Bronchial epithelial cell (primary cell): Measurements from ENCODE around the gene KCTD5. TPM values are rescaled to one million over a fixed set of nuclear protein-coding genes. Genes with fewer than 3 reads are reported as not detected.

Experiments used
- DNase-seq: peaks from one replicate; pipeline ENCODE4 v3.0.0-alpha.2; 2010; ENCODE audit warnings: low read depth
- FAIRE-seq: peaks from 2 replicates; lab custom pipeline; 2011; peaks lifted over from hg19 to GRCh38; lab: Jason Lieb, UNC
- H3K27me3 ChIP-seq: 2 replicates; pipeline ENCODE4 v1.5.1; 2011; ENCODE audit warnings: low read length; ENCODE audit not compliant: control insufficient read depth, insufficient read depth
- H3K36me3 ChIP-seq: 2 replicates; pipeline ENCODE4 v1.5.1; 2011; ENCODE audit warnings: low read length; ENCODE audit not compliant: control insufficient read depth, insufficient read depth
- H3K4me3 ChIP-seq: 2 replicates; pipeline ENCODE4 v1.5.1; 2011; ENCODE audit warnings: mild to moderate bottlenecking, low read depth, low read length, control low read depth
- total RNA-seq: library from RNA; depleted of rRNA; stranded (reverse); fragments of >200 nt; gene quantifications from 2 replicates; pipeline ENCODE4 v1.2.1, GENCODE V29; 2014
- TF ChIP-seq, protein P1 (sequence below): IDR thresholded peaks from 2 replicates; pipeline ENCODE4 v1.5.1; 2011; ENCODE audit warnings: mild to moderate bottlenecking, moderate library complexity, low read length, control low read depth, inconsistent platforms; ENCODE audit not compliant: insufficient read depth, severe bottlenecking

Gene KCTD5
- total RNA-seq, 1 donor from 2014 or later: 28.4 TPM

- FAIRE-seq (no peak), DNase-seq (no peak)
- TF ChIP-seq, protein P1, sequence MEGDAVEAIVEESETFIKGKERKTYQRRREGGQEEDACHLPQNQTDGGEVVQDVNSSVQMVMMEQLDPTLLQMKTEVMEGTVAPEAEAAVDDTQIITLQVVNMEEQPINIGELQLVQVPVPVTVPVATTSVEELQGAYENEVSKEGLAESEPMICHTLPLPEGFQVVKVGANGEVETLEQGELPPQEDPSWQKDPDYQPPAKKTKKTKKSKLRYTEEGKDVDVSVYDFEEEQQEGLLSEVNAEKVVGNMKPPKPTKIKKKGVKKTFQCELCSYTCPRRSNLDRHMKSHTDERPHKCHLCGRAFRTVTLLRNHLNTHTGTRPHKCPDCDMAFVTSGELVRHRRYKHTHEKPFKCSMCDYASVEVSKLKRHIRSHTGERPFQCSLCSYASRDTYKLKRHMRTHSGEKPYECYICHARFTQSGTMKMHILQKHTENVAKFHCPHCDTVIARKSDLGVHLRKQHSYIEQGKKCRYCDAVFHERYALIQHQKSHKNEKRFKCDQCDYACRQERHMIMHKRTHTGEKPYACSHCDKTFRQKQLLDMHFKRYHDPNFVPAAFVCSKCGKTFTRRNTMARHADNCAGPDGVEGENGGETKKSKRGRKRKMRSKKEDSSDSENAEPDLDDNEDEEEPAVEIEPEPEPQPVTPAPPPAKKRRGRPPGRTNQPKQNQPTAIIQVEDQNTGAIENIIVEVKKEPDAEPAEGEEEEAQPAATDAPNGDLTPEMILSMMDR: no peak
- no peak overlapping the region for H3K4me3 ChIP-seq
- H3K36me3 ChIP-seq: peaks cover 48% of the 10 kb centered on the region
- no peaks in the 10 kb centered on the region for H3K27me3 ChIP-seq
Observed at GRCh38 chr16:2701713-2702437, 19.6 kb downstream of the KCTD5 start.

DNA sequence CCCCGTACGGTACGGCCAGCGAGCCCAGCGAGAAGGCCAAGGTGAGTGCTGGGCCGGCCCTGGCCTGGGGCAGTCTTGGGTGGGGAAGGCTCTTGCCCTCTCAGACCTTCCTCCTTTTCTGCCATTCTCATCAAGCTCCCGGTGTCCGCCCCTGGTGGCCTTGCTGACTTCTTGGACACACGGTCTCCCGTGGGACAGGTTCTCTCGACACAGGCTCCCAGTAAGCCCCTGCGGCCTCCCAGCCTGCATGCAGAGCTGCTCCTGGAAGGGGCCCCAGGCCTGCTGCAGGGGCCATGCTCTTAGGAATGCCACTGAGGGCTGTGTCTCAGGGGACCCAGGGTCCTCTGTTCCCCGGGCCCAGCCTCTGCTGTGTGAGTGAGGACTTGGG, 20.1 kb downstream of the KCTD5 start:
- Histone ChIP-seq H3K27me3 (no peaks in the 10 kb centered on the region), H3K36me3 (peaks cover 50% of the 10 kb centered on the region), H3K4me3 (no peak overlapping the region)
- no peak for DNase-seq
- TF ChIP-seq, protein P1: no peak
- FAIRE-seq: no peak

DNA sequence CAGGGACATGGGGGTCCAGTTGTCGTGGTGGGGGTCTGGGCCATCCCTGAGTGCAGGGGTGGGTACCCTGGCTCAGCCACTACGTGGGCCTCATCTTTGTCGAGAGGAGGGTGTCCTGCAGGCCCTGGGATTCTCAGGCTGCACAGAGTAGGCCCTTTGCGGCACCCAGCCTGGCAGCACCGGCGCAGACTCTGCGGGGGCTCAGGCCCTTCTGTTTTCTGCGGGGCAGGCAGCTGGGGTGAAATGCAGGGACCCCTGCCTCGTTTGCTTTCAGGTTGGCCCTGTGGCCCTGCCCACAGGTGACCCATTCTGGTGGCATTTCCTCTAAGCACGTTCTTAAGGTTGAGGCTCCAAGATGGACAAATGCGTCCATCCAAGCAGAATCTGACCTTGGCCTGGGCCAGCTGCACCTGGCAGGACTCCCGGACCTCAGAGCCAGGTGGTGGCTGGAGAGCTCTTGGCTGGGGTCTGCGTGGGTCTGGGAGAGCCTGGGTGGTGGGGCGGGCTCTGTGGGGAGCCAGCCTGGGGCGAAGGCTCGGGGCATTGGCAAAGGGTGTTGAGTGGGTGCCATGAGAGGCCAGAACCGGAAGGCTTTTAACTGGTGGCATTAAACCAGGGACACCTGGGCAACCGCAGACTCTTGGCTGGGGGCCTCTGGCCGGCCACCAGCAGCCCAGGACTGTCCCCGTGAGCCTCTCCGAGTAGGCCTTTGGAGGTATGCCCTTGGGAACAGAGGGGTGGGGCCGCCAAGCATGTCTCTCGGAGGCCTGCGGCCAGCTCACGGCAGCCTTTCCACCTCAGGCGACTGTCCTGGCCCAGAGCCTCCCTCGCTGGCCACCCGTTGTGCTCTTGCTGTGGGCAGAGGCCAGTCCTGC, 20.8 kb downstream of the KCTD5 start:
- TF ChIP-seq, protein P1: no peak

DNA sequence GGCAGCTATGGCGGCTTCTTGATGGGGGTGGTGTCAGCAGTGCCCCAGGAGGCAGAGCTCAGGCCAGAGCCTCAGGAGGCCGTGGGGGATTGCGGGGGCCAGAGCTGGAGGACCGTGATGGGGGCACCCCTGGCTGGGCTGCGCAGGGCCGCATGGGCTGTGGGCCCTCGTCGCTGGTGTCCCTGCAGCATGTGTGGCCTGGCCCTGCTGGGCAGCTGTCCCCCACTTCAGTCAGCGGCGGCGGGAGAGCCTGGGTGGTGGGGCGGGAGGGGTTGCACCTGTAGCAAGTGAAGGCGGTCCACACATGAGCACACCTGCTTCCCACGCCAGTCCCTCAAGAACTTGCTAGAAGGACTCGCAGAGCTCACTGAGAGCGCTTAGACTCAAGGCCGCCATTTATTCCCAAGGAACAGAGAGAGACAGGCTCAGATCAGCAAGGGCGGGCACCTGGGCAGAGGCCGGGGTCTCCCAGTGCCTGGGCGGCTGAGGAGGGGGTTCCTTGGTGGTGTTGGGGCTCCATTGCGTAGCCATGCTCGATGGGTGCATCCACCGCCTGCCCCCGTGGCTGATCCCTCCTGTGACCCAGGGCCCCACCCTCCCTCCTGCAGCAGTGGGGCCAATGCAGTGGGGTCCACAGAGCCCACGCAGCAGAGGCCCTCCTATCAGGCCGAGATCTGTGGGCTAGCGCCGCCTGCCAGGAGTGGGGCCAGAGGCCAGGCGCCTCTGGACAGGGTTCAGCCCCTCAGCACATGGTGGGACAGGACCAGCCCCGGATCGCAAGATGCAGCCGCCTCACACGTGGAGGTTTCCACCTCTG, 22.1 kb downstream of the KCTD5 start:
- TF ChIP-seq, protein P1: no peak
- H3K27me3 ChIP-seq: no peaks in the 10 kb centered on the region
- no peak for FAIRE-seq

More for the DNA sequence above, 20.8 kb downstream of the KCTD5 start:
- H3K4me3 ChIP-seq: no peak overlapping the region
- FAIRE-seq (no peak), DNase-seq (no peak)
- no peaks in the 10 kb centered on the region for H3K27me3 ChIP-seq
- H3K36me3 ChIP-seq: peaks cover 54% of the 10 kb centered on the region

DNA sequence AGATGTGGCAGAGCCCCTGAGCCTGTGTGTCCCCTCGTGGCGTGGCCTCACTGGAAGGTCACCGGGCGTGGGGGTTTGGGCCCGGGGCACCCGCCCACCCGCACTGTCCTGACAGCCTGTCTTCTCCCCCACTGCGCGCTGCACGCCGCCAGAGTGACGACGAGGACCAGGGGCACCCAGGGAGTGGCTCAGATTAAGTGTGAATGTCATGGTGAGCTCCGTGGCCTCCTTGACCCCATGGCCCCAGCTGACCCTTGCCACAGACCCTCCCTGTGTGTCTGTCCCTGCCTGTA, 22.6 kb downstream of the KCTD5 start:
- TF ChIP-seq, protein P1: no peak
- Histone ChIP-seq H3K4me3 (no peak overlapping the region), H3K36me3 (peaks cover 47% of the 10 kb centered on the region), H3K27me3 (no peaks in the 10 kb centered on the region)
- FAIRE-seq (no peak), DNase-seq (no peak)

More for the DNA sequence above, 22.1 kb downstream of the KCTD5 start:
- Histone ChIP-seq H3K4me3 (no peak overlapping the region), H3K36me3 (peaks cover 52% of the 10 kb centered on the region)
- DNase-seq: no peak
